Activated T-cell treated with anti-CD3 and anti-CD28 coated beads, Interleukin-2, amount 50 U/mL, for 24 hours (primary cell): ENCODE results near the gene TRABD2A.

Source experiments
- DNase-seq: peaks from one replicate; pipeline ENCODE4 v3.0.0-alpha.2; 2020
- H3K27ac Mint-ChIP-seq: 2 replicates; pipeline ENCODE4 v1.8.0; 2020; ENCODE audit warnings: mild to moderate bottlenecking, mixed read lengths
- H3K27me3 Mint-ChIP-seq: 2 replicates; pipeline ENCODE4 v1.8.0; 2020; ENCODE audit warnings: mixed read lengths
- H3K36me3 Mint-ChIP-seq: 2 replicates; pipeline ENCODE4 v1.8.0; 2020; ENCODE audit warnings: low read depth, mixed read lengths
- H3K4me1 Mint-ChIP-seq: 2 replicates; pipeline ENCODE4 v1.8.0; 2020; ENCODE audit warnings: low read depth, mixed read lengths
- H3K4me3 Mint-ChIP-seq: 2 replicates; pipeline ENCODE4 v1.8.0; 2020; ENCODE audit warnings: mild to moderate bottlenecking, moderate library complexity, mixed read lengths
- H3K9me3 Mint-ChIP-seq: 2 replicates; pipeline ENCODE4 v1.8.0; 2020; ENCODE audit warnings: mixed read lengths

Gene TRABD2A

GRCh38 chr2:84908948-84909713 lies 28.2 kb upstream of the TRABD2A start:
- peak overlapping the region; percentile 94 for H3K4me3 Mint-ChIP-seq
- H3K9me3 Mint-ChIP-seq = peaks cover 6% of the 10 kb centered on the region
- H3K27ac Mint-ChIP-seq = peak overlapping the region; percentile 95

GRCh38 chr2:84906900-84907714 lies 26.2 kb upstream of the TRABD2A start:
- H3K27ac Mint-ChIP-seq = peak overlapping the region; percentile 95
- peaks cover 8% of the 10 kb centered on the region for H3K9me3 Mint-ChIP-seq
- H3K27me3 Mint-ChIP-seq = no peaks in the 10 kb centered on the region
- peak; percentile 51 for DNase-seq
- H3K4me3 Mint-ChIP-seq = peak overlapping the region; percentile 94
- H3K36me3 Mint-ChIP-seq = peaks cover 42% of the 10 kb centered on the region
- peaks cover 61% of the 10 kb centered on the region for H3K4me1 Mint-ChIP-seq

More at GRCh38 chr2:84908948-84909713, 28.2 kb upstream of the TRABD2A start:
- H3K4me1 Mint-ChIP-seq = peaks cover 54% of the 10 kb centered on the region
- H3K27me3 Mint-ChIP-seq = no peaks in the 10 kb centered on the region
- peaks cover 42% of the 10 kb centered on the region for H3K36me3 Mint-ChIP-seq
- DNase-seq = no peak

GRCh38 chr2:84906108-84906899 lies 25.4 kb upstream of the TRABD2A start:
- Mint-ChIP-seq H3K27me3 (no peaks in the 10 kb centered on the region), H3K27ac (peak overlapping the region; percentile 95), H3K4me1 (peaks cover 62% of the 10 kb centered on the region), H3K36me3 (peaks cover 42% of the 10 kb centered on the region), H3K4me3 (peak overlapping the region; percentile 94), H3K9me3 (peaks cover 9% of the 10 kb centered on the region)
- peak; percentile 80 for DNase-seq

GRCh38 chr2:84905181-84906107 lies 24.6 kb upstream of the TRABD2A start, which contains the start of gene TMSB10:
Gene TMSB10 (plus strand): TSS chr2:84905656.
- peaks cover 9% of the 10 kb centered on the region for H3K9me3 Mint-ChIP-seq
- H3K4me1 Mint-ChIP-seq = peaks cover 63% of the 10 kb centered on the region
- H3K27me3 Mint-ChIP-seq = no peaks in the 10 kb centered on the region
- H3K36me3 Mint-ChIP-seq = peaks cover 42% of the 10 kb centered on the region
- DNase-seq = peak; percentile 94
- peak within 1 kb of the TSS; percentile 94 for H3K4me3 Mint-ChIP-seq
- peak within 1 kb of the TSS; percentile 95 for H3K27ac Mint-ChIP-seq

GRCh38 chr2:84904717-84905174 lies 23.9 kb upstream of the TRABD2A start:
- H3K4me3 Mint-ChIP-seq = peak overlapping the region; percentile 77
- peaks cover 4% of the 10 kb centered on the region for H3K9me3 Mint-ChIP-seq
- no peaks in the 10 kb centered on the region for H3K27me3 Mint-ChIP-seq
- H3K27ac Mint-ChIP-seq = peak overlapping the region; percentile 93
- DNase-seq = peak; percentile 62
- H3K4me1 Mint-ChIP-seq = peaks cover 69% of the 10 kb centered on the region
- peaks cover 37% of the 10 kb centered on the region for H3K36me3 Mint-ChIP-seq

- DNase-seq = no peak
- Mint-ChIP-seq H3K9me3 (peaks cover 3% of the 10 kb centered on the region), H3K27ac (peak overlapping the region; percentile 93), H3K36me3 (peaks cover 32% of the 10 kb centered on the region), H3K27me3 (no peaks in the 10 kb centered on the region), H3K4me1 (peaks cover 71% of the 10 kb centered on the region), H3K4me3 (peak overlapping the region; percentile 77)
These were observed 23.3 kb upstream of the TRABD2A start for GRCh38 chr2:84904151-84904550.

GRCh38 chr2:84902526-84902925 lies 21.6 kb upstream of the TRABD2A start:
- no peak for DNase-seq
- H3K27me3 Mint-ChIP-seq = no peaks in the 10 kb centered on the region
- no peak overlapping the region for H3K4me3 Mint-ChIP-seq

GRCh38 chr2:84901593-84902120 lies 20.8 kb upstream of the TRABD2A start:
- no peak overlapping the region for H3K4me3 Mint-ChIP-seq
- H3K4me1 Mint-ChIP-seq = peaks cover 69% of the 10 kb centered on the region
- no peak overlapping the region for H3K27ac Mint-ChIP-seq
- peaks cover 11% of the 10 kb centered on the region for H3K36me3 Mint-ChIP-seq
- no peak for DNase-seq
- H3K9me3 Mint-ChIP-seq = peaks cover 5% of the 10 kb centered on the region
- H3K27me3 Mint-ChIP-seq = no peaks in the 10 kb centered on the region

More at GRCh38 chr2:84902526-84902925, 21.6 kb upstream of the TRABD2A start:
- peaks cover 19% of the 10 kb centered on the region for H3K36me3 Mint-ChIP-seq
- no peak overlapping the region for H3K27ac Mint-ChIP-seq
- H3K4me1 Mint-ChIP-seq = peaks cover 71% of the 10 kb centered on the region
- H3K9me3 Mint-ChIP-seq = peaks cover 5% of the 10 kb centered on the region

- no peak overlapping the region for H3K4me3 Mint-ChIP-seq
- peaks cover 75% of the 10 kb centered on the region for H3K4me1 Mint-ChIP-seq
- no peak overlapping the region for H3K27ac Mint-ChIP-seq
- peaks cover 4% of the 10 kb centered on the region for H3K36me3 Mint-ChIP-seq
- DNase-seq = no peak
- no peaks in the 10 kb centered on the region for H3K27me3 Mint-ChIP-seq
- peaks cover 5% of the 10 kb centered on the region for H3K9me3 Mint-ChIP-seq
These were observed 20.1 kb upstream of the TRABD2A start for GRCh38 chr2:84900971-84901370.

GRCh38 chr2:84899304-84900204 lies 18.7 kb upstream of the TRABD2A start:
- Mint-ChIP-seq H3K27me3 (no peaks in the 10 kb centered on the region), H3K36me3 (no peaks in the 10 kb centered on the region), H3K4me3 (no peak overlapping the region), H3K27ac (peak overlapping the region; percentile 96), H3K4me1 (peaks cover 79% of the 10 kb centered on the region), H3K9me3 (peaks cover 5% of the 10 kb centered on the region)
- no peak for DNase-seq

- DNase-seq = no peak
- Mint-ChIP-seq H3K4me1 (peaks cover 75% of the 10 kb centered on the region), H3K4me3 (peak overlapping the region; percentile 63), H3K27me3 (no peaks in the 10 kb centered on the region), H3K9me3 (peaks cover 5% of the 10 kb centered on the region), H3K27ac (peak overlapping the region; percentile 96), H3K36me3 (no peaks in the 10 kb centered on the region)
These were observed 16.9 kb upstream of the TRABD2A start for GRCh38 chr2:84897773-84898172.

- Mint-ChIP-seq H3K27me3 (no peaks in the 10 kb centered on the region), H3K27ac (no peak overlapping the region), H3K9me3 (peaks cover 2% of the 10 kb centered on the region), H3K4me3 (no peak overlapping the region), H3K36me3 (no peaks in the 10 kb centered on the region), H3K4me1 (peaks cover 64% of the 10 kb centered on the region)
- no peak for DNase-seq
These were observed 15.7 kb upstream of the TRABD2A start for GRCh38 chr2:84896567-84896966.
